Endothelial cell of umbilical vein (primary cell): ENCODE measurements around the gene TBC1D9B. TPM values are rescaled to one million over a fixed set of nuclear protein-coding genes. Genes with fewer than 3 reads are reported as not detected.
A peak's percentile ranks its signal among the peaks of the same experiment; 100 is the strongest.

Experiments used
- BruUV-seq: library from RNA; stranded (reverse); fragments of 400-500 nt; replicated peaks from 2 replicates; lab custom pipeline; 2021; lab: Mats Ljungman, UMichigan
- CTCF ChIA-PET: fragments of 300-600, 350-600 bp; sonication (Branson Sonifier 250); formaldehyde crosslinking; loops from one replicate; lab custom pipeline; 2021; ENCODE audit warnings: antibody characterized with exemption, inconsistent platforms; lab: Charles Lee
- POLR2A ChIA-PET: fragments of 300-600, 350-600 bp; sonication (Branson Sonifier 250); formaldehyde crosslinking; loops from one replicate; lab custom pipeline; 2021; ENCODE audit warnings: antibody characterized with exemption, inconsistent platforms; lab: Charles Lee
- DNase-seq: peaks from one replicate; pipeline ENCODE4 v3.0.0-alpha.2; 2011; ENCODE audit warnings: low read depth, low spot score
- FAIRE-seq: peaks from 2 replicates; lab custom pipeline; 2011; peaks lifted over from hg19 to GRCh38; lab: Jason Lieb, UNC
- H2AFZ ChIP-seq: 2 replicates; pipeline ENCODE4 v1.6.0; 2012; ENCODE audit warnings: low read depth, low read length, control low read depth, inconsistent platforms
- H3K27ac ChIP-seq: 2 replicates; pipeline ENCODE4 v1.5.1; 2011; ENCODE audit warnings: low read depth, mild to moderate bottlenecking, control low read depth, low read length, moderate library complexity; ENCODE audit not compliant: insufficient read depth
- H3K27me3 ChIP-seq, 2 experiments: 2 replicates each; pipeline versions ENCODE4 v1.6.0 to v1.6.1; 2011; ENCODE audit warnings: low read length in 2 of 2, mixed read lengths in 1 of 2; ENCODE audit not compliant: control insufficient read depth in 2 of 2, insufficient read depth in 2 of 2
- H3K36me3 ChIP-seq, 2 experiments: 2 replicates in 1 of 2; 3 replicates in 1 of 2; pipeline ENCODE4 v1.5.1; 2011; ENCODE audit warnings: low read length in 2 of 2, mild to moderate bottlenecking in 1 of 2, moderate library complexity in 1 of 2; ENCODE audit not compliant: control insufficient read depth in 2 of 2, insufficient read depth in 2 of 2; ENCODE audit errors: extremely low read depth in 1 of 2
- H3K4me1 ChIP-seq: 3 replicates; pipeline ENCODE4 v1.5.1; 2011; ENCODE audit warnings: mild to moderate bottlenecking, low read length; ENCODE audit not compliant: control insufficient read depth, insufficient read depth; ENCODE audit errors: extremely low read depth
- H3K4me2 ChIP-seq: 2 replicates; pipeline ENCODE4 v1.6.1; 2011; ENCODE audit warnings: low read length, control low read depth, mixed read lengths; ENCODE audit not compliant: insufficient read depth
- H3K4me3 ChIP-seq, 3 experiments: fragments of 200-600 bp in 1 of 3; sonication (generic), shearing (Covaris generic) in 1 of 3; replicated peaks in 1 of 3; 2 replicates each; pipeline ENCODE4 v1.5.1; 2011 to 2016; ENCODE audit warnings: control low read depth in 3 of 3, low read length in 3 of 3, mild to moderate bottlenecking in 2 of 3, inconsistent platforms in 1 of 3, low read depth in 1 of 3, moderate library complexity in 1 of 3; ENCODE audit not compliant: insufficient read depth in 1 of 3
- H3K79me2 ChIP-seq: 2 replicates; pipeline ENCODE4 v1.6.0; 2012; ENCODE audit warnings: low read length, inconsistent platforms; ENCODE audit not compliant: control insufficient read depth, insufficient read depth
- H3K9ac ChIP-seq: replicated peaks from 2 replicates; pipeline ENCODE3; 2011; ENCODE audit warnings: low read length, control low read depth; ENCODE audit not compliant: insufficient read depth; ENCODE audit errors: extremely low read depth
- H3K9me1 ChIP-seq: replicated peaks from 3 replicates; pipeline ENCODE4 v1.6.0; 2011; ENCODE audit warnings: mild to moderate bottlenecking, low read length; ENCODE audit not compliant: control insufficient read depth, insufficient read depth; ENCODE audit errors: extremely low read depth
- H3K9me3 ChIP-seq: replicated peaks from 2 replicates; pipeline ENCODE4 v1.5.1; 2012; ENCODE audit warnings: low read length, inconsistent platforms; ENCODE audit not compliant: control insufficient read depth, insufficient read depth
- H4K20me1 ChIP-seq: replicated peaks from 2 replicates; pipeline ENCODE3; 2011; ENCODE audit warnings: mild to moderate bottlenecking, low read length; ENCODE audit not compliant: control insufficient read depth, insufficient read depth; ENCODE audit errors: extremely low read depth
- FOS ChIP-seq: IDR thresholded peaks from 2 replicates; pipeline ENCODE4 v1.6.1; 2011; ENCODE audit warnings: mild to moderate bottlenecking, low read length, moderate library complexity, borderline replicate concordance; ENCODE audit not compliant: insufficient read depth
- GATA2 ChIP-seq: IDR thresholded peaks from 2 replicates; pipeline ENCODE4 v1.7.0; 2011; ENCODE audit warnings: low read depth, mild to moderate bottlenecking, moderate library complexity, mixed read lengths, low read length; ENCODE audit not compliant: insufficient read length, insufficient read depth
- JUN ChIP-seq: IDR thresholded peaks from 2 replicates; pipeline ENCODE4 v1.6.1; 2011; ENCODE audit warnings: borderline replicate concordance, low read depth; ENCODE audit not compliant: insufficient read length, insufficient read depth
- MYC ChIP-seq: IDR thresholded peaks from one replicate; pipeline ENCODE4 v1.6.1; 2011; ENCODE audit warnings: mild to moderate bottlenecking, low read depth, low read length
- POLR2A ChIP-seq: IDR thresholded peaks from 2 replicates; pipeline ENCODE4 v1.6.1; 2012; ENCODE audit warnings: low read depth, mild to moderate bottlenecking, control low read depth, low read length
- POLR2AphosphoS5 ChIP-seq: IDR thresholded peaks from 2 replicates; pipeline ENCODE4 v1.6.1; 2012; ENCODE audit warnings: low read depth, mild to moderate bottlenecking, control low read depth, low read length, moderate library complexity; ENCODE audit not compliant: insufficient read depth
- dilution Hi-C: fragments of 300-500 bp; cut with MboI; formaldehyde crosslinking; loops from one replicate; pipeline ENCODE4 v1.15.0; 2019; ENCODE audit warnings: low sequenced_read_pairs; ENCODE audit not compliant: extremely low pct_ligation_motif_present
- intact Hi-C: fragments of 100-400 bp; cut with micrococcal nuclease; formaldehyde crosslinking; loops from one replicate; pipeline ENCODE4 v1.10.0; 2022
- polyA plus RNA-seq, 4 experiments: library from polyadenylated mRNA; depleted of rRNA in 3 of 4; stranded (reverse) in 3 of 4; unstranded in 1 of 4; fragments of >200 nt; gene quantifications; 2 replicates each; pipeline versions ENCODE4 v1.2.1 to v1.2.3, GENCODE V29; 2011 to 2012; ENCODE audit warnings: missing spikeins in 1 of 4
- total RNA-seq: library from RNA; stranded (reverse); gene quantifications from 2 replicates; pipeline ENCODE4 v1.2.3, GENCODE V29; 2021
- TF ChIP-seq, protein P1 (sequence below), 2 donors: IDR thresholded peaks; 1 replicate in 1 of 2; 2 replicates in 1 of 2; pipeline ENCODE4 v1.5.1; 2011; ENCODE audit warnings: low read length in 2 of 2, mild to moderate bottlenecking in 2 of 2, moderate library complexity in 2 of 2, control low read depth in 1 of 2, inconsistent platforms in 1 of 2, low read depth in 1 of 2; ENCODE audit not compliant: insufficient read depth in 1 of 2; ENCODE audit errors: extremely low read depth in 1 of 2
- TF ChIP-seq, protein P2 (sequence below): IDR thresholded peaks from 2 replicates; pipeline ENCODE4 v1.6.1; 2011; ENCODE audit not compliant: insufficient read depth, insufficient read length

Gene TBC1D9B
- total and polyA plus RNA-seq, 2 donors (not counting 3 experiments of a cell fraction or from before 2014, with no cell fraction given): 82.8 to 150 TPM

DNA sequence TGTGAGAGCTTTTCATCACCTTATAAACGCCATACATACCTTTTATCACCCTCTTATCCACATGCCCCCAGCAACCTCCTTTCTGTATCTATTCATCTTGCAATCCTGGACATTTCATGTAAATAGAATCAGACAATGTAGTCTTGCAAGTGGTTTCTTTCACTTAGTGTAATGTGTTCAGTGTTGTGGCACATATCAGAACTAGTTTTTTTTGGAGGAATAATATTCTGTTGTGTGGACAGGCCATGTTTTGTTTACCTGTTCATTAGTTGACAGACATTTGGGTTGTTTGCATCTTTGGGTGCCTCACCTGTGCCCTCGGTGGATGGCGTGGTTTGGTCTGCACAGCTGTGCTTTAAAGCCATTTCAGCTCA, 85.7 kb downstream of the TBC1D9B start:
- ChIA-PET CTCF (interaction anchor here (1.7 kb wide), 1 partner anchor 20 kb away, joined by 5 read pairs; no protein-coding TSS in a partner anchor), POLR2A (interaction anchor here (0.6 to 1.4 kb wide), 6 partner anchors 8 to 494 kb away, joined by 3 to 6 read pairs (median 4); partner anchors contain the start of gene HNRNPH1)
- H3K36me3 ChIP-seq: peaks cover 26 to 38% of the 10 kb centered on the region in 2 experiments
- H3K4me2 ChIP-seq: peak overlapping the region; percentile 88
- no peaks in the 10 kb centered on the region for H3K9me1 ChIP-seq
- H3K79me2 ChIP-seq: peaks cover 55% of the 10 kb centered on the region
- H3K27me3 ChIP-seq: no peaks in the 10 kb centered on the region
- dilution Hi-C loops (no loop called here), intact Hi-C loops (loop anchor here (5.0 kb wide), 2 partner anchors 250 to 265 kb away; partner anchors contain the start of gene RNF130)
- peak overlapping the region; percentile 87 for H3K9ac ChIP-seq
- H3K4me1 ChIP-seq: peaks cover 37% of the 10 kb centered on the region
- peaks cover 10% of the 10 kb centered on the region for H4K20me1 ChIP-seq
- no peak overlapping the region for H3K27ac ChIP-seq
- no peaks in the 10 kb centered on the region for H3K9me3 ChIP-seq
- H3K4me3 ChIP-seq: peak overlapping the region; percentile 1 to 90 (median 82)
- H2AFZ ChIP-seq: no peak overlapping the region
- FAIRE-seq (no peak), DNase-seq (no peak)
- TSS peak; percentile 59 for BruUV-seq
- TF ChIP-seq GATA2: no peak
- TF ChIP-seq, protein P1, sequence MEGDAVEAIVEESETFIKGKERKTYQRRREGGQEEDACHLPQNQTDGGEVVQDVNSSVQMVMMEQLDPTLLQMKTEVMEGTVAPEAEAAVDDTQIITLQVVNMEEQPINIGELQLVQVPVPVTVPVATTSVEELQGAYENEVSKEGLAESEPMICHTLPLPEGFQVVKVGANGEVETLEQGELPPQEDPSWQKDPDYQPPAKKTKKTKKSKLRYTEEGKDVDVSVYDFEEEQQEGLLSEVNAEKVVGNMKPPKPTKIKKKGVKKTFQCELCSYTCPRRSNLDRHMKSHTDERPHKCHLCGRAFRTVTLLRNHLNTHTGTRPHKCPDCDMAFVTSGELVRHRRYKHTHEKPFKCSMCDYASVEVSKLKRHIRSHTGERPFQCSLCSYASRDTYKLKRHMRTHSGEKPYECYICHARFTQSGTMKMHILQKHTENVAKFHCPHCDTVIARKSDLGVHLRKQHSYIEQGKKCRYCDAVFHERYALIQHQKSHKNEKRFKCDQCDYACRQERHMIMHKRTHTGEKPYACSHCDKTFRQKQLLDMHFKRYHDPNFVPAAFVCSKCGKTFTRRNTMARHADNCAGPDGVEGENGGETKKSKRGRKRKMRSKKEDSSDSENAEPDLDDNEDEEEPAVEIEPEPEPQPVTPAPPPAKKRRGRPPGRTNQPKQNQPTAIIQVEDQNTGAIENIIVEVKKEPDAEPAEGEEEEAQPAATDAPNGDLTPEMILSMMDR (IDR thresholded peaks at IDR 0.05; ENCODE audit: extremely low read depth in 1 of 2, insufficient read depth in 1 of 2, low read depth in 1 of 2, low read length in 2 of 2): no peak
- TF ChIP-seq, protein P2, sequence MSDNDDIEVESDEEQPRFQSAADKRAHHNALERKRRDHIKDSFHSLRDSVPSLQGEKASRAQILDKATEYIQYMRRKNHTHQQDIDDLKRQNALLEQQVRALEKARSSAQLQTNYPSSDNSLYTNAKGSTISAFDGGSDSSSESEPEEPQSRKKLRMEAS: no peak
- TF ChIP-seq MYC: no peak
- no peak for TF ChIP-seq JUN
- no peak for TF ChIP-seq FOS
- no peak for TF ChIP-seq POLR2A
- no peak for TF ChIP-seq POLR2AphosphoS5
